HCT116 (cell line): ENCODE results near the gene CXXC5. TPM values are rescaled to one million over a fixed set of nuclear protein-coding genes. Genes with fewer than 3 reads are reported as not detected.

Experiments used
- ATAC-seq: fragments of 200-7000 bp; cut with Tn5 transposase; 2 replicates; pipeline ENCODE4 v1.9.1; 2020; ENCODE audit warnings: mild to moderate bottlenecking, moderate library complexity
- BruUV-seq: library from RNA; stranded (reverse); fragments of 400-500 nt; replicated peaks from 2 replicates; lab custom pipeline; 2021; lab: Mats Ljungman, UMichigan
- CTCF ChIA-PET: fragments of 300-600 bp; sonication (Branson Sonifier 250); formaldehyde crosslinking; loops from one replicate; lab custom pipeline; 2021; ENCODE audit warnings: antibody characterized with exemption; lab: Charles Lee
- POLR2A ChIA-PET: fragments of 300-600, 350-600 bp; sonication (Branson Sonifier 250); formaldehyde crosslinking; loops from one replicate; lab custom pipeline; 2021; ENCODE audit warnings: antibody characterized with exemption; lab: Charles Lee
- RAD21 ChIA-PET, 2 experiments: fragments of 300-600 bp; sonication (Branson Sonifier 250); formaldehyde crosslinking; loops; one replicate each; lab custom pipeline; 2023; ENCODE audit warnings: low total read pairs in 2 of 2; ENCODE audit not compliant: uncharacterized antibody in 2 of 2, unreplicated experiment in 2 of 2, low non-redundant PET in 1 of 2; lab: Charles Lee
- DNase-seq: peaks from one replicate; pipeline ENCODE4 v3.0.0-alpha.2; 2010; ENCODE audit warnings: low read depth, low spot score
- H2AFZ ChIP-seq: fragments of 200-600 bp; shearing (Covaris generic), sonication (generic); 2 replicates; pipeline ENCODE4 v1.6.1; 2017; ENCODE audit warnings: low read depth, mixed run types, mixed read lengths, antibody characterized with exemption, low read length; ENCODE audit not compliant: poor library complexity, severe bottlenecking
- H3K27ac ChIP-seq: 2 replicates; pipeline ENCODE4 v1.5.1; 2012; ENCODE audit warnings: low read depth, low read length
- H3K27me3 ChIP-seq: fragments of 200-600 bp; sonication (generic); 2 replicates; pipeline ENCODE4 v1.6.1; 2016; ENCODE audit warnings: mixed run types, low read length, mixed read lengths; ENCODE audit not compliant: insufficient read depth
- H3K36me3 ChIP-seq, 2 experiments: fragments of 200-500 bp in 1 of 2; fragments of 200-600 bp in 1 of 2; sonication (Bioruptor generic) in 1 of 2; sonication (generic) in 1 of 2; 2 replicates each; pipeline versions ENCODE4 v1.5.1 to v1.6.1; 2014 to 2016; ENCODE audit warnings: low read length in 2 of 2, inconsistent platforms in 1 of 2, mixed read lengths in 1 of 2, mixed run types in 1 of 2; ENCODE audit not compliant: insufficient read depth in 2 of 2, control insufficient read depth in 1 of 2
- H3K4me1 ChIP-seq, 2 experiments: fragments of 200-600 bp in 1 of 2; sonication (generic) in 1 of 2; 2 replicates each; pipeline versions ENCODE4 v1.5.1 to v1.6.1; 2012 to 2017; ENCODE audit warnings: low read length in 2 of 2, inconsistent platforms in 1 of 2, mild to moderate bottlenecking in 1 of 2, mixed read lengths in 1 of 2, mixed run types in 1 of 2, moderate library complexity in 1 of 2; ENCODE audit not compliant: insufficient read depth in 2 of 2, control insufficient read depth in 1 of 2
- H3K4me2 ChIP-seq: fragments of 200-600 bp; sonication (generic); 2 replicates; pipeline ENCODE4 v1.6.1; 2017; ENCODE audit warnings: mixed run types, low read length, mixed read lengths
- H3K4me3 ChIP-seq, 2 experiments: fragments of 200-600 bp in 1 of 2; sonication (generic) in 1 of 2; replicated peaks in 1 of 2; 2 replicates each; pipeline ENCODE4 v1.5.1; 2011 to 2016; ENCODE audit warnings: low read length in 2 of 2, control low read depth in 1 of 2, low read depth in 1 of 2, mild to moderate bottlenecking in 1 of 2, mixed read lengths in 1 of 2, mixed run types in 1 of 2
- H3K79me2 ChIP-seq: fragments of 200-600 bp; sonication (generic); 2 replicates; pipeline ENCODE4 v1.6.1; 2017; ENCODE audit warnings: mild to moderate bottlenecking, mixed run types, low read length, moderate library complexity, mixed read lengths; ENCODE audit not compliant: insufficient read depth
- H3K9ac ChIP-seq: fragments of 200-600 bp; sonication (generic); 2 replicates; pipeline ENCODE4 v1.6.1; 2016; ENCODE audit warnings: low read length, mixed read lengths
- H3K9me2 ChIP-seq: fragments of 200-600 bp; sonication (generic), shearing (Covaris generic); 2 replicates; pipeline ENCODE4 v1.6.1; 2017; ENCODE audit warnings: mixed run types, mild to moderate bottlenecking, moderate library complexity; ENCODE audit not compliant: insufficient read depth
- H3K9me3 ChIP-seq, 2 experiments: fragments of 200-500 bp in 1 of 2; fragments of 200-600 bp in 1 of 2; sonication (Bioruptor generic) in 1 of 2; sonication (generic) in 1 of 2; 2 replicates each; pipeline ENCODE4 v1.6.1; 2014 to 2017; ENCODE audit warnings: low read length in 2 of 2, mixed read lengths in 2 of 2, inconsistent platforms in 1 of 2, low read depth in 1 of 2, mild to moderate bottlenecking in 1 of 2, mixed run types in 1 of 2, moderate library complexity in 1 of 2; ENCODE audit not compliant: control insufficient read depth in 1 of 2, insufficient read depth in 1 of 2
- H4K20me1 ChIP-seq: fragments of 200-600 bp; sonication (generic), shearing (Covaris generic); 2 replicates; pipeline ENCODE4 v1.6.1; 2017; ENCODE audit warnings: mixed run types, mild to moderate bottlenecking, moderate library complexity; ENCODE audit not compliant: insufficient read depth
- ELF1 ChIP-seq: IDR thresholded peaks from 2 replicates; pipeline ENCODE4 v1.6.1; 2012; ENCODE audit warnings: low read depth, borderline replicate concordance
- EZH2phosphoT487 ChIP-seq: fragments of 200-600 bp; IDR thresholded peaks from 2 replicates; pipeline ENCODE4 v1.6.1; 2018; ENCODE audit warnings: antibody characterized with exemption, borderline replicate concordance
- FOSL1 ChIP-seq: IDR thresholded peaks from 2 replicates; pipeline ENCODE4 v1.6.1; 2012; ENCODE audit warnings: low read depth
- POLR2AphosphoS5 ChIP-seq: IDR thresholded peaks from 2 replicates; pipeline ENCODE4 v1.6.1; 2011; ENCODE audit warnings: mild to moderate bottlenecking, low read depth, low read length, moderate library complexity
- RAD21 ChIP-seq: IDR thresholded peaks from 2 replicates; pipeline ENCODE4 v1.6.1; 2012; ENCODE audit warnings: low read depth, mild to moderate bottlenecking
- SP1 ChIP-seq: IDR thresholded peaks from 2 replicates; pipeline ENCODE4 v1.6.1; 2012; ENCODE audit warnings: low read depth
- SRF ChIP-seq: IDR thresholded peaks from 2 replicates; pipeline ENCODE4 v1.6.1; 2012; ENCODE audit warnings: low read depth
- TCF7L2 ChIP-seq: IDR thresholded peaks from 2 replicates; pipeline ENCODE4 v1.7.0; 2011; ENCODE audit warnings: borderline replicate concordance, inconsistent platforms; ENCODE audit not compliant: insufficient read depth, insufficient read length; ENCODE audit errors: extremely low read depth
- YY1 ChIP-seq: IDR thresholded peaks from 2 replicates; pipeline ENCODE4 v1.6.1; 2011; ENCODE audit warnings: low read length, low read depth, moderate library complexity, mild to moderate bottlenecking; ENCODE audit not compliant: insufficient replicate concordance; ENCODE audit errors: extremely low read depth
- ZNF274 ChIP-seq: fragments of 200-500 bp; sonication (Bioruptor generic); IDR thresholded peaks from 2 replicates; pipeline ENCODE4 v1.6.1; 2014; ENCODE audit warnings: mild to moderate bottlenecking, low read depth, low read length, inconsistent platforms
- intact Hi-C: fragments of 100-400 bp; cut with micrococcal nuclease; formaldehyde crosslinking; loops from 2 replicates; pipeline ENCODE4 v1.10.0; 2022
- total RNA-seq: library from RNA; stranded (reverse); gene quantifications from one replicate; pipeline ENCODE4 v1.2.1, GENCODE V29; 2021; ENCODE audit not compliant: unreplicated experiment
- TF ChIP-seq, protein P1 (sequence below): IDR thresholded peaks from 2 replicates; pipeline ENCODE4 v1.6.1; 2011; ENCODE audit warnings: mild to moderate bottlenecking, low read length, moderate library complexity; ENCODE audit not compliant: insufficient replicate concordance; ENCODE audit errors: extremely low read depth
- TF ChIP-seq, protein P2 (sequence below), 3 experiments: fragments of 200-600 bp in 1 of 3; sonication (generic) in 1 of 3; IDR thresholded peaks in 2 of 3; conservative IDR thresholded peaks in 1 of 3; 2 replicates each; pipeline ENCODE4 v1.5.1; 2012 to 2017; ENCODE audit warnings: low read depth in 2 of 3, low read length in 2 of 3, antibody characterized with exemption in 1 of 3, borderline replicate concordance in 1 of 3, control low read depth in 1 of 3, mild to moderate bottlenecking in 1 of 3, mixed read lengths in 1 of 3, mixed run types in 1 of 3, moderate library complexity in 1 of 3; ENCODE audit not compliant: insufficient read depth in 1 of 3

The CXXC5 gene
- total RNA-seq, 1 experiment from 2014 or later, result 43.1 TPM

DNA sequence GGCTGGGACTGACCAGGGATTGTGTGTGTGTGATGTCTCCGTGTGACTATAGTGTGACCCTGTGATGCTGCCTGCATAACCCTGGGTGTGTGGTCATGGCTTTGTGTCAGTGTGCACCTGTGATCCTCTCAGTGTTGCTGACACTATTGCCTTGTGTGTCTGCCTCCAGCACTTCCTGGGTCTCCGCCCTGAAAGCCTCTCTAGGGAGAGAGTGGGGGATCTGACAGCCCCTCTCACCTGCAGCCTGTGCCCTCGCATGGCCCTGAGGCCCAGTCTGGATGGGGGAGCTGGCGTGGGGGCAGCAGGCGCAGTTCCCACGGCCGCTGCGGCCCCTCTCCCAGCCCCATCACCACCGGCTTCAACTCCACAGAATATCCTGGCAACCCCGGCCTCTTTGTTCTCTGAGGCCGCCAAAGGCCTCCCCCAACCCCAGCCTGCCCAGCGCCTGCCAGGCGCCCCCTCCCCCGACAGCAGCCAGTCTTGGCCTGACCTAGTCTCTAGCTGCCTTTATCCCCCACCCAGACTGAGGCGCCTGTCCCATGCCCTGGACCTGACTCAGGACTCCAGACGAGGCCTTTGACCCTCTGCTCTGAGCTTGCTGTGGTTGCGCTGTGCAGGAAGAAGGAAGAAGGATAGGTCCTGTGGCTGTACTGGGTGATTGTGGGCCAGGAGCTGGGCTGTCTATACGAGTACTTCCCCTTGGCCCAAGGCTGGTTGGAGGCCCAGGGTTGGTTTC is 38.7 kb downstream of the CXXC5 start:
- TF ChIP-seq SP1 (no peak), RAD21 (no peak), POLR2AphosphoS5 (no peak), ZNF274 (no peak), YY1 (no peak), SRF (no peak), TCF7L2 (no peak), FOSL1 (no peak), ELF1 (no peak), EZH2phosphoT487 (no peak)
- TF ChIP-seq, protein P1, sequence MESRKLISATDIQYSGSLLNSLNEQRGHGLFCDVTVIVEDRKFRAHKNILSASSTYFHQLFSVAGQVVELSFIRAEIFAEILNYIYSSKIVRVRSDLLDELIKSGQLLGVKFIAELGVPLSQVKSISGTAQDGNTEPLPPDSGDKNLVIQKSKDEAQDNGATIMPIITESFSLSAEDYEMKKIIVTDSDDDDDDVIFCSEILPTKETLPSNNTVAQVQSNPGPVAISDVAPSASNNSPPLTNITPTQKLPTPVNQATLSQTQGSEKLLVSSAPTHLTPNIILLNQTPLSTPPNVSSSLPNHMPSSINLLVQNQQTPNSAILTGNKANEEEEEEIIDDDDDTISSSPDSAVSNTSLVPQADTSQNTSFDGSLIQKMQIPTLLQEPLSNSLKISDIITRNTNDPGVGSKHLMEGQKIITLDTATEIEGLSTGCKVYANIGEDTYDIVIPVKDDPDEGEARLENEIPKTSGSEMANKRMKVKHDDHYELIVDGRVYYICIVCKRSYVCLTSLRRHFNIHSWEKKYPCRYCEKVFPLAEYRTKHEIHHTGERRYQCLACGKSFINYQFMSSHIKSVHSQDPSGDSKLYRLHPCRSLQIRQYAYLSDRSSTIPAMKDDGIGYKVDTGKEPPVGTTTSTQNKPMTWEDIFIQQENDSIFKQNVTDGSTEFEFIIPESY, result no peak
- TF ChIP-seq, protein P2, sequence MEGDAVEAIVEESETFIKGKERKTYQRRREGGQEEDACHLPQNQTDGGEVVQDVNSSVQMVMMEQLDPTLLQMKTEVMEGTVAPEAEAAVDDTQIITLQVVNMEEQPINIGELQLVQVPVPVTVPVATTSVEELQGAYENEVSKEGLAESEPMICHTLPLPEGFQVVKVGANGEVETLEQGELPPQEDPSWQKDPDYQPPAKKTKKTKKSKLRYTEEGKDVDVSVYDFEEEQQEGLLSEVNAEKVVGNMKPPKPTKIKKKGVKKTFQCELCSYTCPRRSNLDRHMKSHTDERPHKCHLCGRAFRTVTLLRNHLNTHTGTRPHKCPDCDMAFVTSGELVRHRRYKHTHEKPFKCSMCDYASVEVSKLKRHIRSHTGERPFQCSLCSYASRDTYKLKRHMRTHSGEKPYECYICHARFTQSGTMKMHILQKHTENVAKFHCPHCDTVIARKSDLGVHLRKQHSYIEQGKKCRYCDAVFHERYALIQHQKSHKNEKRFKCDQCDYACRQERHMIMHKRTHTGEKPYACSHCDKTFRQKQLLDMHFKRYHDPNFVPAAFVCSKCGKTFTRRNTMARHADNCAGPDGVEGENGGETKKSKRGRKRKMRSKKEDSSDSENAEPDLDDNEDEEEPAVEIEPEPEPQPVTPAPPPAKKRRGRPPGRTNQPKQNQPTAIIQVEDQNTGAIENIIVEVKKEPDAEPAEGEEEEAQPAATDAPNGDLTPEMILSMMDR (IDR thresholded peaks at IDR 0.05 in 2 of 3, conservative IDR thresholded peaks at IDR 0.05 in 1 of 3; ENCODE audit: borderline replicate concordance in 1 of 3, insufficient read depth in 1 of 3, low read depth in 2 of 3, low read length in 2 of 3), result no peak
- no peak for ATAC-seq
- Histone ChIP-seq H3K79me2 (no peaks in the 10 kb centered on the region), H3K9ac (no peak overlapping the region), H3K36me3 (no peaks in the 10 kb centered on the region; a peak in 2 of 4 replicates), H2AFZ (no peak overlapping the region), H3K4me1 (peaks cover 19 to 34% of the 10 kb centered on the region in 2 experiments), H3K9me2 (no peaks in the 10 kb centered on the region), H3K27me3 (no peaks in the 10 kb centered on the region), H3K27ac (no peak overlapping the region), H4K20me1 (no peaks in the 10 kb centered on the region), H3K4me2 (no peak overlapping the region), H3K9me3 (no peaks in the 10 kb centered on the region), H3K4me3 (no peak overlapping the region)
- DNase-seq, result no peak
- no TSS peak for BruUV-seq
- intact Hi-C loops, result no loop called here
- CTCF ChIA-PET, result no interaction called here
- RAD21 ChIA-PET, result interaction anchor here (0.7 to 1.3 kb wide), 2 partner anchors 8 to 39 kb away, joined by 3 to 5 read pairs; partner anchors contain the start of gene CXXC5 (in 1 of the 2)
- POLR2A ChIA-PET, result no interaction called here
